Measurements from ENCODE around the gene CNN3.
A peak's percentile ranks its signal among the peaks of the same experiment; 100 is the strongest.

CNN3 gene

DNA sequence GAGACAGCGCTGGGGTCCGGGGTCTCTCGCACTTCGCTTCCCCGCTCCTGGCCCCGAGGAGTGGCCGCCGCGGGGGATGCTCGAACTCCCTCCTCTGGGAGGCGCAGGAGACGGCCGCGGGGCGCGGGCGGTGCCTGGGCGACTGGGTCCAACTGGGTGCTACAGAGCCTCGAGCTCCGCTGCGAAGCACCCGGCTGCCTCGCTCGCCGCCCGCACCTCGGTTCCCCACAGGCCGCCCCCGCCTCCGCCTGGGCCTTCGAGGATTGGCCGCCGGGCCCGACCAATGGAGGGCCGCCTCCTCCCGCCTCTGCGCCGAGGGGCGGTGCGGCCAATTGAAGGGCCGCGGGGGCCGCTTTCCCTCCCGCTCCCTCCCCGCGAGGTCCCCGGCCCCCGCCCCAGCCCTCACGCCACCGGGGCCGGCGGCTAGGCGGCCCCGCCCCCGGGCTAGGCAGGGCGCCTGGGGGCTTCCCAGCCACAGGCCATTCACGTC, at the start of gene CNN3:
TSS of gene CNN3 (minus strand) at position 196 of the 490 bp plus-strand sequence. CDS start 216 bp downstream, outside the sequence.
- DNase-seq, result no peak

DNA sequence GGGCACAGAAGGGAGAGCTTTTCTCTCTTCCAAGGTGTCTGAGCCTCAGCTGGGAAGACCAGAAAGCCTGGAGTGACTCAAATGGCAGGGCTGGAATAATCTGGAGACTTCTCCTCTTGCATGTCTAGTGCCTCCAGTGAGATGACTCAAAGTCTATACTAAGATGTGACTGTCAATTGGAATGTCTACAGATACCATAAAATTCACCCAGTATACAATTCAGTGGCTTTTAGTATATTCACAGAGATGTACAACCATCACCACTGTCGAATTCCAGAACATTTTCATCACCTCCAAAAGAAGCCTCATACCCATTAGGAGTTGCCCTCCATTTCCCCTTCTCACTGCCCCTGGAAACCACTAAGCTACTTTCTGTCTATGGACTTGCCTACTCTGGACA, 47.9 kb upstream of the CNN3 start:
- DNase-seq, result no peak

DNA sequence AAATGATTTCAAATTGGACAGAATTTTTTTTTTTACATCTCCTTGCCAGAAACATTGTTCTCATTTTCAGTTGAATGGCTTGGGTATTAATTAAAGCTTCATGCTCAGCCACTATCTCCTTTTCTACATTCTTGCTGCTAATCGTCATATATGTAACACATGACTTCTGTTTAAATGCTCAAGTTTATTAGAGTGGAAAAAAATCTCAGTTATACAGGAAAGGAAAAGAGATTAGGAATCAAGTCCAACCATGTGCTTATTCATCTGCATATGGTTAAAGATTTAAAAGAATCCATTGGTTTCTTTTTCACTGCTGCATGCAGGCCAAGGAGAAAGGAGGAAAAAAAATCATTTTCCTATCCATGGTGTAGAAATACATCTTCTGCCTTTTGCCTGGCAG, 47.3 kb upstream of the CNN3 start:
- no peak for DNase-seq

DNA sequence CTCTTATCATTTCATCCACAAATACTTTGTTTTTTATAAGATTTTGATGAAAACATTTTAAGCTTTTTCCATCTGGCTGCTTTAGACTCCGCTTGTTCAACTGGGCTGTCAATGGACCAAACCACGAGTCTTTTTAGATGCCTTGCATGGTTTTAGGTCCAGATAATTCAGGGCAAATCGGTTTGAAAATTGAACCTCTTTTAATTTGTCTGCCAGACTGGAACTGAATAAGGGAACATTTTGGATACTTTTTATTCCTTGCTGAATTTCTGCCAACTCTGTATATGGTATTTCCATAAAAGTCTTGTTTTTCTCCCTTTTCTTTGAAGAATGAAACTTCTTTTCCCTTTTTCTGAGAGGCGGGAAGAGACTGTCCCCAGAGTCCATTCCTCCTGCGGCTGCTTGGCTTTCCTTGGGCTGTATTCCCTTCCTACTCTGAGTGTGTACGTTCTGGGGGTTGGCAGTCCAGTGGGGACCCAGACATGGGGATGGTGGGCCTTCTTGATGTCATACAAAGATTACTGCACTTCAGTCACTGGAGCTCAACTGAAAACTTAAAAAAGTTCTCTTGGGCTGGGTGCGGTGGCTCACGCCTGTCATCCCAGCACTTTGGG, 46.5 kb upstream of the CNN3 start:
- DNase-seq, result no peak

DNA sequence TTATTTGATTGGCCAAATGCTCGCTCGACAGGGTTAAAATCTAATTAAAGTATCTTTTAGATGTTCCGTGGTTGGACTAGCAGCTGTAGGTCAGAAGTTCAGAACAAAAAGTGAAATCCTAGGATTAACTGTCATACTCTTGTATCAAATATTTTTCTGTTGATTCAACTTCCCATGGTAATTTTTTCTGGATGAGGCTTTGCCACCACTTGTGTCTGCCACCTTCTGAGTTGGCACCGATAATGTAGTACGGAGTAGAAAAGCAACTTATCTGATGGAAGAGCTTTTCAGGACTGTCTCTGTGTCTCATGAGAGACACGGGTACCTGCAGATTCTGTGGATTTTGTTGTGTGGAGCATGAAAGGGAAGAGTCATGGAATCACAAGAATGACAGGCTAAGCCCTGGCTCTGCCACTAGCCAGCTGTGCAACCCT, 44.6 kb upstream of the CNN3 start:
- no peak for DNase-seq

DNA sequence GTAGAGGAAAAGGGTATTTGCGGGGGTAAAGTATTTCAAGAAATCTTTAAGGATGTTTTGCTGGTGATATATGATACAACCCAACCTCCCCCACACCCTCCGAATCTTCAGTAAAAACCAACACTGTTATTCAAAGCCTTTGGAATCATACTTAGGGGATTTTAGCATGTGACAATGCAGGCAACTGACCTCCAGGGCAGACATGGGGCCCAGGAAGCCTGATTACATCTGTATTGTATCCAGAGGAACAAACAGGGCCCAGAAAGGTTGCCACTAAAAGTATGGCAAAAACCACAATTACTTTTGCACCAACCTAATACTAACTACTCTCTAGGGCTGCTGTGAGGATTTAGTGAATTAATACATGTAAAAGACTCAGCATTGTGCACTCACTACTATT, 43.9 kb upstream of the CNN3 start:
- DNase-seq, result no peak

DNA sequence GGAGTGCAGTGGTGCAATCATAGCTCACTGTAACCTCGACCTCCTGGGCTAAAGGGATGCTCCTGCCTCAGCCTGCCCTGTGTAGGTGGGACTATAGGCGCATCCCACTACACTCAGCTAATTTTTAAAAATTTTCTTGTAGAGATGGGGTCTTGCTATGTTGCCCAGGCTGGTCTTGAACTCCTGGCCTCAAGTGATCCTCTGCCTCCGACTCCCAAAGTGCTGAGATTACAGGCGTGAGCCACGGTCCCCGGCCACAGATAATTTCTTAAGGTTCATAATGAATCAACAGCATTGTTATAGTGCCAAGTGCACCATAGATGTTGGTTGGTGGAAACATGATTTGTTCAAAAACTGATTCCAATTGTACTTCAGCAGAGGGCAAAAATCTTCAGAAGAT, 42.2 kb upstream of the CNN3 start:
- DNase-seq, result no peak

DNA sequence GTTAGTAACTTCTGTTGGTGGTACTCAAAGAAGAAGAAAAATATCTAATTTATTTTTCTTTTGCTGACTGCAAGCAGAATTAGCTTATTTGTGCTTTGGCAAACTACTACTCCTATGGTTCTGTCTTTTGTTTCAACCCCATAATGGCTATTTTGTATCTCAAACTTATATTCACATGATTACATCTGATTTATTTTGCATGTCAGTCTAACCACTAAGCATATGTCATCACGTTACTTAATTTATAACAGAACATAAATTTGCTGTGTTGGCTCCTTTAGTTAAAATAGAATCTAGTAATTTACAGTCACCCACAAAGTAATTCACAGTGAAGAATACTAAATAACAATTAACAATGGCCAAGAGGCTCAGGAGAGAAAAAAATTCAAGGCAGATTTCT, 39.1 kb upstream of the CNN3 start:
- DNase-seq, result no peak

DNA sequence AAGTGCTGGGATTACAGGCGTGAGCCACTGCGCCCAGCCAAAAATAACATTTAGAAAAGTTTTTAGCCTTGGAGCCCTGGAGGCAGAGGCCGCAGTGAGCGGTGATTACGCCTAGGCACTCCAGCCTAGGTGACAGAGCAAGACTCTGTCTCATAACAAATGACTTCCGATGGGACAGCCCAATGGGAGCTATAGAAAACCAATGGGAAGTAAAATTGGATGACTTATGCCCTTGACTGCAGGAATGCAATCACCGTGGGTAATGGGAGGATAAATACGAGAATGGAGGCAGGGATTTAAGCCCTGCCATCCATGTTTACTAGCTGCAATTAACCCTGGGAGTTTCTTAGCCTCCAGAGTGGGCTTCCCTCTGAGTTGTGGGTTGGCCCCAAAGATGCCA, 37.0 kb upstream of the CNN3 start:
- no peak for DNase-seq

DNA sequence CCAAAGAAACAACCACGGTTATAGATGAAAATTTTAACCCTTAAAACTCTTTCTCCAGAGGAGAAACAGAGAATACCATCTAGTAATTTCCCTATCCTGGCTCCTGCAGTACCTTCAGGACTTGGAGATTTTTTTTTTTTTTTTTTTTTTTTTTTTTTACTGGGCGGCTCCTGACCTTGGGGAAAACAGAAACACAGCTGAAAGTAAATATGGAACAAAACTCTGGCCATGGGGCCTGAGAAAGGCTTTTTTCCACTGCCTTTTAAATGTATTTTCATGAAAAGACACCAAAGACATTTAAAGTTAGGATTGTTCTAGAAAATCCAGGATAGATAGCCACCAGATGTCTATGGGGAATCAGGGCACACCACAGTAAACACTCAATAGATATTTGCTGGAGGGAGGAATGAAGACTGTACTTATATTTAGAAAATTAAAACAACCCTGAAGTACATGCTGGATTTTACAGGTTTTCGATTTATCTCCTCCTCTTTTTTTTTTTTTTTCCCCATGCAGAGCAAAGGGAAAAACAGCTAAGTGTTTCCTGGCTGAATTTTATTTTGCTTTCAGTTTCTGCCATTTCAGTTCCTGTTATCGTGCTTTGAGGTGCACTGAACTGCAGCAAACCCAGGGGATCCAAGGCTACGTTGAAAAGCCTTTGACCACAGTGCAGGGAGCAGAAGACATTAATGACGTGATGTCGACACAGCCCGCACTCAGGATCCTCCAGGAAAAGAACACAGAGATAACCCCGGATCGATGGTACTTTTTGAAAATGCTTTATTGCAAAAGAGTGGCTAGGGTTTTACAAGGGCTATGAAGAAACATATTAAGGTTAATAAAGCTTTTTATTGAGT, 35.7 kb upstream of the CNN3 start:
- DNase-seq, result peak; percentile 44 to 62

DNA sequence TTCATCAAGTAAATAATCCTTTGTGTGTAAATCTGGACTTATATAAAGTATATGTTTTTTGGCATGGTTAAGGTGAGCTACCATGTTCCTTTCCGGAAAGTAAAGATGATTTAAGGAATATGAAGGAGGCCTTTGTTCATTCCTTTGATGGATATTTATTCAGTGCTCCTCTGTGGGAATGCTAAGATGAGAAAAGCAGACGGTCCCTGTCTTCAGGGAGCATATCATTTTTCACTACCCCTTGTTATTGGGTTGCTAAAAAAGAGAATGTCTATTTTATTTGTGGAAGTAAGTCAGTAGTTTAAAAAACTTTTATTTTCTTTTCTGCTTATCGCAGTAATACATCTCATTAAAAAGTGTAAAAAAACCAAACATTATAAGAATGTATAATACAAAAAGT, 35.1 kb upstream of the CNN3 start:
- no peak for DNase-seq

DNA sequence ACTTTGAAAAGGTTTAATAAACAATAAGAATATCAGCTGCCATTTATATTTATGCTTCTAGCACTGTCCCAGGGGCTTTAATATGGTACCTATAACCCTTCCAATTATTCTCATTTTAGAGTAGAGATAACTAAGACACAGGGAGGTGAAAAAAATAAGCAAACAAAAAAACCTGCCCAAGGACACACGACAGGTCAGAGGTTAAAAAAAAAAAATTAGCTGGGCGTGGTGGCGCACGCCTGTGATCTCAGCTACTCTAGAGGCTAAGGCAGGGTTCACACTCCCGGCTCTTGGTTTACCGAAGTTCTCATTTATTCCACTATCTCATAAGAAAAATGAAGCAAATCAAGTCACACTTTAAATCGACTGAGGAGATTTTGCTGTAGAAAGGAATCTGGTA, 34.7 kb upstream of the CNN3 start:
- DNase-seq, result no peak

DNA sequence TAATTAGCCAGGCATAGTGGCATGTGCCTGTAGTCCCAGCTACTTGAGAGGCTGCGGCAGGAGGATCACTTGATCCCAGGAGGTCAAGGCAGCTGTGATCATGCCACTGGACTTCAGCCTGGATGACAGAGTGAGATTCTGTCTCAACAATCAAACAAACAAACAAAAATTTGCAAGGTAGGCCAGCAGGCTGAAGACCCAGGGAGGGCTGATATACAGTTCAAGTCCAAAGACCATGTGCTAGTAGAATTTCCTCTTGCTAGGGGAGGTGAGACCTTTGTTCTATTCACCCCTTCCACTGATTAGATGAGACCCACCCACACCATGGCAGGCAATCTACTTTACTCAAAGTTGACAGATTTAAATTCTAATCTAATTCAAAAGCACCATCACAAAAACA, 31.2 kb upstream of the CNN3 start:
- no peak for DNase-seq

DNA sequence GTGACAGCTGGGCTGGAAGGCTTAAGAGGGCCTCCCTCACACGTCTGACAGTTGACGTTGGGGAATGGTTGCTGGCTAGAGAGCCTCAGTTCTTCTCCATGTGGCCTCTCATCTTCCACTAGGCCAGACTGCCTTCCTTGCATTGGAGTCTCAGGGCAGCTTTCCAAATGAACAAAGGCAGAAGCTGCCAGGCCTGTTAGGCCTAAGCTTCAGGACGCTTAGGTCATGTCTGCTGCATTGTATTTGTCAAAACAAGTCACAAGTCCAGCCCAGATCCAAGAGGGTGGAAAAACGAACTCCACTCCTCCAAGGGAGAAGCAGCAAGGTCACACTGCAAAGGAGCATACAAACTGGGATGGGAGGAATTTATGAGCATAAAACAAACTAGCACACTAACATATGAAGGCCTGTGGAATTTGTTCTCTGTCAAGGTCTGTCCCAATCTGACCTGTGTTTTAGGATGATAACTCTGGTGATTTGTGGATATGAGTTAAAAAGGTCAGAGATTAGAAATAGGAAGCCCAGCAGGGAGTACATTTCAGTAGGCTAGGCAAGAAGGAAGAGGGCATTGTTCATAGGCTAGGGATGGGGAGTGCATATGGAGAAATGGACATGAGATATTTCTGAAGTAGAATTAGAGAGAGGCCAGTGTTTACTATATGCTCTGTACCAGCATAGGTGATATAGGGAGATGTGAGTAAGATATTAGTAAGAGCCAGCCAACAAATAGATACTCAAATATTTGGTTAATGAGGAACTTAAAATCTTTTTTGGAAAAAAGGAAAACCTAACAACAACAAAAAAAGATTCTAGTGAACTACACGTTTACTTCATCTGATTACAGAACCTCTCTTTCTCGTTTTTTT, 29.1 kb upstream of the CNN3 start:
- no peak for DNase-seq

DNA sequence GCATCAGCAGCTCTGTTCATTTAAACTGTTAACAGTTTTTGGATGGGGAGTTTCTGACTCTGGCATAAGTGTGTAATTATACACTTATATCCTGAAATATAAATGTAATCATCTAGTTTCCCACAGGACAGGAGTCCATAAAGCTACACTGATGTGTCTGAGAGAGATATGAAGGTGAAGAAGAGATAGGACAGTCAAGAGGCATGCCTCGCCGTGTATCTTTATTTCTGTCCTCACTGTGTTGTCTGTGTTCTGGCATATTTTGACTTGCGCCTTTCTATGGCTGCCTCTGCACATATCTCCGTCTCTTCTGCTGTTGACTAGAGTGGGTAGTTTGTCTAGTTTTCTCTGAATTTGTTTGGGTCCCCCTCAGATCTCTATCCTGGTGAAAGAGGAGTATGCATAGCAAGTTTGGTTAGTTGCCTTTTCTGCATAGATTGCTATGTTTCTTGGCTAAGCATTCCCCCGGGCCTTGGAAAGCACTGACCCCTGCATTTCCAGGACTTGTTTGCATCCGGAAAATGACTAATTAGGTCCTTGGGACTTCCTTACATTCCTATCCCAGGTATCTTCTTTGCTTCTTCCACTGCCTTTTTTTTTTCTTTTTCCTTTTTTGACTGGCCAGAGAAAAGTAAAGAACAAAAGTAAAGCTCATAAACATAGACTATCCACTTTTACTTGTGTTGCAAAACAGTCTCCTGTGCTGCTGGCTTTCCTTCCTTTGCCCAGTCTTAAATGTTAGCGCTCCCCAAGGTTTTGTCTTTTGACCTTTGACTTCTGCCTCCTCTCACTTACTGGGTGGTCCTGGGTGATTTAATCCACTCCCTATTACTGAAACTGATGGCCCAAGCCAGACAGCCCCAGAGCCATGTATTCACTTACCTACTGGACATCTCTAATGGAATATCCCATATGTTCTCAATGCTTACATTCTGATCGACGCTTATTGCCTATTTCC, 27.6 kb upstream of the CNN3 start:
- no peak for DNase-seq

DNA sequence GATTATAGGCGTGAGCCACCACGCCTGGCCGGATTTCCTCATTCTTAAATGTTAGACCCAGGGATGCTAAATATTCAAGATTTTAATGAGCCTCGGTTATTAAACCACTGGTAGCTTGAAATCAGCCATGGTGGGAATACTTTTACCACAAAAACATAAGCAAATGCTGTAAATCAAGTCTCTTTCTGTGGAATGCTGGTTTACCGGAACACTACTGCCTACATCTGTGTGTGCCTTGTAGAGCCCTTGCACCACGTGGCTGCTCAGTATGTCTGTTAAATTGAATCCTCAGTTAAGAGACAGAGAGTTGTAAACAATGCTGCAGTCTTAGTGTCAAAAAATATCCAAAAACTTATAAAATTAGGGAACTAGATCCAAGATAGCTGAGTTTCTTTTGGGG, 26.8 kb upstream of the CNN3 start:
- DNase-seq, result no peak

DNA sequence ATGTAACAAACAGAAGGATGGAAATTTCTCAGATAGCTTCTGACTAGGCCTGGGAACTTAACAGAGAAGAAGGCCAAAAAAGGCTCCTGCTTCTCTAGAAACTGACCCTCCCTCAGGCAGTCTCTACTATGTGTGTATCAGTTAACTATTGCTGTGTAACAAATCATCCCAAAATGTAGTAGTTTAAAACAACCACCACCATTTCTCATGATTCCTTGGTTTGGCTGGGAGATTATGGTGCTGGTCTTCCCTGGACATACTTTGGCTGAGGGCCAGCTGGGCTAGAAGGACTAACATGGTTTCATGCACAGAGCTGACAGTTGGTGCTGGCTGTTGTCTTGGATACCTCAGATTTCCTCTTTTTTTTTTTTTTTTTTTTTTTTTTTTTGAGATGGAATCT, 26.2 kb upstream of the CNN3 start:
- DNase-seq, result no peak

DNA sequence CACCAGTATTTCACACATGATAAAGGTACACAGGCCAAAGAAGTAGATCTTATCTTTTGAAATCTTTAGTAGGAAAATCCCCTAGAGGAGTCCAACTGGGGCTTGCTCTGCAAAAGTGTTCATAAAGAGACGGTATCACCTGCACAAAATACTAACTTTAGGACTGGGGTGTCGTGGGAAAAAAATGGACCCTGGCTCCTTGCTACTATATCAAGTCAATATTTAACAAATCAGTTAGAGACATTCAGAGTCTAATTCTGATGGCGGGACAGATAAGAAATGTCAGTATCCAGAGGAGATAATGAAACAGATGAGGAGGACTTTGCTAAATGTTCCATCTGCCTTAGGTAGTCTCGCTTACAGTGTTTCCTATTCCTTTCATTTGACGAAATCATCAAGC, 25.6 kb upstream of the CNN3 start:
- DNase-seq, result no peak

DNA sequence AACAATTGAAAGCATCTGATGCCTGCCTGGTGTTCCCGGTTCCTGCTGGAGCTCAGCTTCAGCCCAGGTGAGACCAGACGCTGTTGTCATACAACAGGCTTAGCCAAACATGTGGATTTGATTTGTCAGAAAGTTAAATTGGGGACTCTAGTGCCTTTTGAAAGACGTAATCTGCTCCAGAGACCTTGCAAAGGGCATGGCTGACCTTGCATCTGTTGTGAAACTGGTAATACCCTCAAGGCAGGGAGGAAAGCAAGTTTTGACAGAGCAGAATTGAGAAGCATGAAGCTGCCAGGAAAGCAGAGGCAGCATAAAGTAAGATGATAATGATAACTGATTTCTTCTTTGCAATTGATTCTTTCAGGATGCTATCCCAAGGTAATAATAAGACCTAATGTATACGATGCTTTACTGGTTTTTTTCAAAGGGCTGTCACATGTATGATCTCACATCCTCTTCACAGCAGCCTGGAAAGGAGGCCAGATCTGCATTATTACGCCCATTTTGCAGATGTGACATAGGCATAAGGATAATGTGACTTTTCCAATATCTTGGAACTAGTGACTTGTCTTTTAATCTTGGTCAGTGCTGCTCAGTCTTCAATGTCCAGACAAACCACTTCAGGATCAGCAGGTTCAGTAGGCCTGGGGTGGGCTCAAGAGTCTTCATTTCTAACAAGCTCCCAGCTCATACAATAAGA, 24.7 kb upstream of the CNN3 start:
- DNase-seq, result no peak

DNA sequence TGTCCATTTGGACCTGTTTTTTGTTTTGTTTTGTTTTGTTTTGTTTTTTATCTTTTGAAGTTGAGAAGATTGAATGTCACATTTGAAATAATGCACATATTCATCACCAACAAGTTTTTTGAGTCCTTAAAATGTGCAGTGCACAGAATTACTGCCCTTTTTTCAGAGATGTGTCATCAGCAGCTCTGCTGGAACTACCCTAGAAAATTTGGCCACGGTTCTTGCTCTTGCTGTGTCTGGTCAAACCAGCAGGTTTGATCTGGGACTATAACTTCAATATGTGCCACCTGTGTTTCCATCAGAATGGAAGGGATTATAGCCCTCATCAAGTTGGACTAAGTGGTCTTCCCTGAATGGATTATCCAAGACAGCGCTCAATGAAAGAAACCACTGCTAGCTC, 24.1 kb upstream of the CNN3 start:
- no peak for DNase-seq

All from AML-193 (cell line).